Trophoblast cell (in vitro differentiated cells and primary cell): ENCODE results near the gene LPA.

ENCODE experiments used
- DNase-seq, 2 donors: peaks; one replicate each; pipeline ENCODE4 v3.0.0-alpha.2; 2016
- H2AFZ ChIP-seq: 2 replicates; pipeline ENCODE4 v1.6.1; 2013; ENCODE audit warnings: low read length, moderate library complexity, mild to moderate bottlenecking; ENCODE audit not compliant: insufficient read depth, poor library complexity
- H2AK5ac ChIP-seq: 2 replicates; pipeline ENCODE4 v1.6.1; 2013; ENCODE audit warnings: mild to moderate bottlenecking, low read length
- H2BK120ac ChIP-seq: 2 replicates; pipeline ENCODE4 v1.6.1; 2013; ENCODE audit warnings: low read length, mild to moderate bottlenecking, moderate library complexity; ENCODE audit not compliant: insufficient read depth, poor library complexity
- H2BK12ac ChIP-seq: 2 replicates; pipeline ENCODE4 v1.6.1; 2013; ENCODE audit warnings: mild to moderate bottlenecking, low read length, moderate library complexity
- H2BK5ac ChIP-seq: 2 replicates; pipeline ENCODE4 v1.6.1; 2013; ENCODE audit warnings: low read length, low read depth, moderate library complexity, mild to moderate bottlenecking; ENCODE audit not compliant: poor library complexity
- H3K14ac ChIP-seq: 2 replicates; pipeline ENCODE4 v1.6.1; 2013; ENCODE audit warnings: mild to moderate bottlenecking, low read length
- H3K18ac ChIP-seq: 2 replicates; pipeline ENCODE4 v1.6.1; 2013; ENCODE audit warnings: mild to moderate bottlenecking, low read length
- H3K23ac ChIP-seq: 2 replicates; pipeline ENCODE4 v1.6.1; 2013; ENCODE audit warnings: low read length
- H3K27ac ChIP-seq: 2 replicates; pipeline ENCODE4 v1.5.1; 2013; ENCODE audit warnings: low read depth, mild to moderate bottlenecking, inconsistent platforms, low read length, moderate library complexity
- H3K27me3 ChIP-seq: 2 replicates; pipeline ENCODE4 v1.6.1; 2013; ENCODE audit warnings: inconsistent platforms, mild to moderate bottlenecking, low read length, moderate library complexity; ENCODE audit not compliant: insufficient read depth
- H3K36me3 ChIP-seq, 2 experiments: 1 replicate in 1 of 2; 2 replicates in 1 of 2; pipeline ENCODE4 v1.6.1; 2013; ENCODE audit warnings: low read length in 2 of 2, mild to moderate bottlenecking in 2 of 2, moderate library complexity in 1 of 2; ENCODE audit not compliant: insufficient read depth in 2 of 2, control insufficient read depth in 1 of 2
- H3K4ac ChIP-seq: 2 replicates; pipeline ENCODE4 v1.6.1; 2013; ENCODE audit warnings: low read depth, mild to moderate bottlenecking, low read length, moderate library complexity
- H3K4me1 ChIP-seq, 2 experiments: 1 replicate in 1 of 2; 2 replicates in 1 of 2; pipeline ENCODE4 v1.6.1; 2013; ENCODE audit warnings: low read length in 2 of 2, mild to moderate bottlenecking in 2 of 2, moderate library complexity in 1 of 2; ENCODE audit not compliant: insufficient read depth in 2 of 2, control insufficient read depth in 1 of 2
- H3K4me2 ChIP-seq: 2 replicates; pipeline ENCODE4 v1.6.1; 2013; ENCODE audit warnings: inconsistent platforms, mild to moderate bottlenecking, low read length, moderate library complexity
- H3K4me3 ChIP-seq: 2 replicates; pipeline ENCODE4 v1.5.1; 2013; ENCODE audit warnings: mild to moderate bottlenecking, low read depth, low read length, inconsistent platforms
- H3K79me1 ChIP-seq: one replicate; pipeline ENCODE4 v1.6.1; 2013; ENCODE audit warnings: low read length
- H3K79me2 ChIP-seq: 2 replicates; pipeline ENCODE4 v1.6.1; 2013; ENCODE audit warnings: low read length, mild to moderate bottlenecking; ENCODE audit not compliant: control insufficient read depth, insufficient read depth, poor library complexity
- H3K9ac ChIP-seq: 2 replicates; pipeline ENCODE4 v1.6.1; 2013; ENCODE audit warnings: mild to moderate bottlenecking, low read length
- H3K9me3 ChIP-seq: 2 replicates; pipeline ENCODE4 v1.6.1; 2013; ENCODE audit warnings: low read depth, mild to moderate bottlenecking, control low read depth, inconsistent platforms, low read length; ENCODE audit not compliant: insufficient read depth
- H4K12ac ChIP-seq: 2 replicates; pipeline ENCODE4 v1.6.1; 2013; ENCODE audit warnings: low read depth, mild to moderate bottlenecking, low read length, moderate library complexity
- H4K8ac ChIP-seq: 2 replicates; pipeline ENCODE4 v1.6.1; 2013; ENCODE audit warnings: low read depth, mild to moderate bottlenecking, low read length, moderate library complexity
- H4K91ac ChIP-seq: one replicate; pipeline ENCODE4 v1.6.1; 2013; ENCODE audit warnings: low read depth, mild to moderate bottlenecking, low read length, moderate library complexity
- WGBS: extraction: QIAGEN DNeasy Blood & Tissue Kit; methylation state at CpG from one replicate; pipeline ENCODE4 v1.1.7; 2013; ENCODE audit warnings: missing lambda C conversion rate; ENCODE audit not compliant: insufficient read length, insufficient coverage; ENCODE audit errors: extremely low coverage; 5-methylcytosine and 5-hydroxymethylcytosine counted together

LPA gene

GRCh38 chr6:160500639-160501038 is 163.4 kb downstream of the LPA start:
- no peak for DNase-seq
- Histone ChIP-seq H4K12ac (no peak overlapping the region), H3K79me1 (no peaks in the 10 kb centered on the region), H2AFZ (no peak overlapping the region), H3K18ac (no peak overlapping the region), H3K27me3 (no peaks in the 10 kb centered on the region), H3K4me2 (no peak overlapping the region), H4K91ac (no peak overlapping the region), H3K23ac (no peak overlapping the region), H3K36me3 (no peaks in the 10 kb centered on the region), H3K9ac (no peak overlapping the region), H3K4me1 (no peaks in the 10 kb centered on the region), H3K14ac (no peak overlapping the region), H2BK12ac (no peak overlapping the region), H3K79me2 (no peaks in the 10 kb centered on the region), H4K8ac (no peak overlapping the region), H2BK120ac (no peak overlapping the region), H3K4me3 (no peak overlapping the region), H2BK5ac (no peak overlapping the region), H2AK5ac (no peak overlapping the region), H3K4ac (no peak overlapping the region), H3K9me3 (peaks cover 7% of the 10 kb centered on the region), H3K27ac (no peak overlapping the region)
- no CpG with 5 or more reads among the region's 4 CpGs for WGBS

- peaks cover 2% of the 10 kb centered on the region for H3K9me3 ChIP-seq
- no peak overlapping the region for H2BK5ac ChIP-seq
- H2AFZ ChIP-seq: no peak overlapping the region
- H4K91ac ChIP-seq: no peak overlapping the region
- no peak overlapping the region for H3K4me3 ChIP-seq
- no peak overlapping the region for H2BK12ac ChIP-seq
- no peaks in the 10 kb centered on the region for H3K4me1 ChIP-seq
- H3K14ac ChIP-seq: no peak overlapping the region
- no peak overlapping the region for H3K4ac ChIP-seq
- H3K27me3 ChIP-seq: no peaks in the 10 kb centered on the region
- H3K9ac ChIP-seq: no peak overlapping the region
- H3K27ac ChIP-seq: no peak overlapping the region
- no peak for DNase-seq
- no peak overlapping the region for H2AK5ac ChIP-seq
- no CpG with 5 or more reads among the region's 3 CpGs for WGBS
- no peaks in the 10 kb centered on the region for H3K79me1 ChIP-seq
- no peak overlapping the region for H3K4me2 ChIP-seq
- H3K36me3 ChIP-seq: no peaks in the 10 kb centered on the region
- no peak overlapping the region for H3K23ac ChIP-seq
- no peak overlapping the region for H4K12ac ChIP-seq
- no peak overlapping the region for H4K8ac ChIP-seq
- H3K18ac ChIP-seq: no peak overlapping the region
- H2BK120ac ChIP-seq: no peak overlapping the region
- no peaks in the 10 kb centered on the region for H3K79me2 ChIP-seq
Observed at GRCh38 chr6:160494576-160494975, 169.5 kb downstream of the LPA start.

GRCh38 chr6:160489091-160489490 is 175.0 kb downstream of the LPA start:
- no peaks in the 10 kb centered on the region for H3K36me3 ChIP-seq
- H3K9me3 ChIP-seq: no peaks in the 10 kb centered on the region
- H3K4ac ChIP-seq: no peak overlapping the region
- H3K4me2 ChIP-seq: no peak overlapping the region
- no peak overlapping the region for H3K4me3 ChIP-seq
- H3K27me3 ChIP-seq: no peaks in the 10 kb centered on the region
- no peak overlapping the region for H2BK5ac ChIP-seq
- DNase-seq: no peak
- no peak overlapping the region for H3K27ac ChIP-seq
- H2AFZ ChIP-seq: no peak overlapping the region
- no peak overlapping the region for H4K91ac ChIP-seq
- no peak overlapping the region for H3K23ac ChIP-seq
- no peak overlapping the region for H4K8ac ChIP-seq
- H3K79me1 ChIP-seq: no peaks in the 10 kb centered on the region
- no peak overlapping the region for H3K18ac ChIP-seq
- WGBS: no CpG with 5 or more reads among the region's 1 CpG
- no peak overlapping the region for H3K14ac ChIP-seq
- no peak overlapping the region for H2BK120ac ChIP-seq
- H2BK12ac ChIP-seq: no peak overlapping the region
- H3K79me2 ChIP-seq: no peaks in the 10 kb centered on the region
- no peaks in the 10 kb centered on the region for H3K4me1 ChIP-seq
- no peak overlapping the region for H3K9ac ChIP-seq
- no peak overlapping the region for H2AK5ac ChIP-seq
- no peak overlapping the region for H4K12ac ChIP-seq

- Histone ChIP-seq H3K14ac (no peak overlapping the region), H2AK5ac (no peak overlapping the region), H3K27me3 (no peaks in the 10 kb centered on the region), H3K9ac (no peak overlapping the region), H3K79me1 (no peaks in the 10 kb centered on the region), H4K8ac (no peak overlapping the region), H3K4ac (no peak overlapping the region), H2BK120ac (no peak overlapping the region), H3K36me3 (no peaks in the 10 kb centered on the region), H2AFZ (no peak overlapping the region), H2BK5ac (no peak overlapping the region), H3K4me1 (no peaks in the 10 kb centered on the region), H3K18ac (no peak overlapping the region), H3K79me2 (no peaks in the 10 kb centered on the region), H3K9me3 (no peaks in the 10 kb centered on the region), H4K12ac (no peak overlapping the region), H3K23ac (no peak overlapping the region), H3K27ac (no peak overlapping the region), H3K4me2 (no peak overlapping the region), H3K4me3 (no peak overlapping the region), H2BK12ac (no peak overlapping the region), H4K91ac (no peak overlapping the region)
- no CpG with 5 or more reads among the region's 11 CpGs for WGBS
- no peak for DNase-seq
Observed at GRCh38 chr6:160487116-160487515, 177.0 kb downstream of the LPA start.
